Measurements from ENCODE around the gene RAB2B.
A peak's percentile ranks its signal among the peaks of the same experiment; 100 is the strongest.

DNA sequence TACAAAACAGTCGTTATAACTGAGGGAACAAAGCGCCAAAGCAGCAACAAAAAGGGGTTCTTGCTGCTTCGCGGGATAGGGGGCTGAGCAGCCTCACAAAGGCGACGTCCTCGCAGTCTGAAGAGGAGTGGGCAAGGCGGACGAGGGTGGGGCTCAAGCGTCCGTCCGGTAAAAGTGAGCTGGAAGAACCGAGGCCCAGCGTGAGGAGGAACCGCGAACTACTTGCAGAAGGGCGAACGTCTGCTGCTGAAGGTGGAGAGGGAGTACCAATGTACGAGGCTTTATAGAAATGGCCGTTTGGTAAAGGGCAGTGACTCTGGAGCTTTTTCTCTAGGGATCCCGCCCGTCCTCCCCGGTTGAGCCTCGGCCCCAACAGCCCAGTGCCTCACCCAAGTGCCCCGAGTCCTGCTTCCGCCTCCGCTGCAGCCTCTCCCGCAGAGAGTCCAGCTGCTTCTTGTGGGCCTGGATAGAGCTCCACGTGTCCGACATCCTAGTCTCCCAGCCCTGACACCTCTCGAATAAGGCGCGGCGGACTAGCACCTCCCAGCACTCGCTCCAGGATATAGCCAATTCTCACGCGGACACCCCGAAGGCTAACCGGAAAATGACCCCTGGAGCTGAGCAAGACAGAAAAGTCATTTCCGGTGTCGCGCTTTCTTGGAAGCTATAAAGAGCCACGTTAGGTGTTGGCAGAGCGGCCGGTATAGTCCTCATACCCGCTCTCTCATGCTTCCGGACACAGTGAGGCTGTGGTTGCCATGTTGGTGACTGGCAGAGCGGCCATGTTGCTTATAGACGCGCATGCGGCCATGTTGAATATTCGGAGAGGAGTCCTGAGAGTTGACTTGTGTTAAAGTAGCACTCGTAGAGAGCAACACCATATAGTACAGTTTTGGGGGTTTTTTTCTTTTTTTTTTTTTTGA, 34.2 kb upstream of the RAB2B start, which contains the start of gene METTL3:
- TF ChIP-seq, protein P1, sequence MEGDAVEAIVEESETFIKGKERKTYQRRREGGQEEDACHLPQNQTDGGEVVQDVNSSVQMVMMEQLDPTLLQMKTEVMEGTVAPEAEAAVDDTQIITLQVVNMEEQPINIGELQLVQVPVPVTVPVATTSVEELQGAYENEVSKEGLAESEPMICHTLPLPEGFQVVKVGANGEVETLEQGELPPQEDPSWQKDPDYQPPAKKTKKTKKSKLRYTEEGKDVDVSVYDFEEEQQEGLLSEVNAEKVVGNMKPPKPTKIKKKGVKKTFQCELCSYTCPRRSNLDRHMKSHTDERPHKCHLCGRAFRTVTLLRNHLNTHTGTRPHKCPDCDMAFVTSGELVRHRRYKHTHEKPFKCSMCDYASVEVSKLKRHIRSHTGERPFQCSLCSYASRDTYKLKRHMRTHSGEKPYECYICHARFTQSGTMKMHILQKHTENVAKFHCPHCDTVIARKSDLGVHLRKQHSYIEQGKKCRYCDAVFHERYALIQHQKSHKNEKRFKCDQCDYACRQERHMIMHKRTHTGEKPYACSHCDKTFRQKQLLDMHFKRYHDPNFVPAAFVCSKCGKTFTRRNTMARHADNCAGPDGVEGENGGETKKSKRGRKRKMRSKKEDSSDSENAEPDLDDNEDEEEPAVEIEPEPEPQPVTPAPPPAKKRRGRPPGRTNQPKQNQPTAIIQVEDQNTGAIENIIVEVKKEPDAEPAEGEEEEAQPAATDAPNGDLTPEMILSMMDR (IDR thresholded peaks at IDR 0.05) = no peak
- peak; percentile 17 for TF ChIP-seq EZH2phosphoT487 (IDR thresholded peaks at IDR 0.05)

All from neural progenitor cell (in vitro differentiated cells).